GM12878 (cell line): ENCODE measurements around the gene DUS1L. TPM values are rescaled to one million over a fixed set of nuclear protein-coding genes. Genes with fewer than 3 reads are reported as not detected.

Experiments
- CEBPB ChIP-seq, 2 experiments: fragments of 150-350 bp in 1 of 2; IDR thresholded peaks; 2 replicates each; pipeline ENCODE4 v1.6.1; 2012 to 2014; ENCODE audit warnings: low read depth in 2 of 2, low read length in 2 of 2, borderline replicate concordance in 1 of 2, inconsistent platforms in 1 of 2
- CREB1 ChIP-seq: IDR thresholded peaks from 2 replicates; pipeline ENCODE4 v1.6.1; 2012; ENCODE audit warnings: low read depth, mild to moderate bottlenecking, inconsistent platforms
- EED ChIP-seq: sonication (generic); IDR thresholded peaks from 2 replicates; pipeline ENCODE4 v1.6.1; 2016; ENCODE audit warnings: antibody characterized with exemption, low read depth
- EP300 ChIP-seq, 2 experiments: fragments of 150-350 bp in 1 of 2; IDR thresholded peaks; 2 replicates each; pipeline ENCODE4 v1.6.1; 2011 to 2012; ENCODE audit warnings: low read depth in 2 of 2, low read length in 2 of 2, borderline replicate concordance in 1 of 2, improper control_type of control experiment in 1 of 2, inconsistent platforms in 1 of 2; ENCODE audit not compliant: control insufficient read depth in 1 of 2
- FOS ChIP-seq: IDR thresholded peaks from 3 replicates; pipeline ENCODE4 v1.6.1; 2011; ENCODE audit warnings: borderline replicate concordance; ENCODE audit not compliant: insufficient read length; ENCODE audit errors: extremely low read depth
- PAX8 ChIP-seq: fragments of 450-650 bp; IDR thresholded peaks from 2 replicates; pipeline ENCODE4 v1.6.1; 2017; ENCODE audit warnings: mild to moderate bottlenecking, moderate library complexity
- SREBF1 ChIP-seq: IDR thresholded peaks from 2 replicates; pipeline ENCODE4 v1.6.1; 2012; ENCODE audit warnings: mild to moderate bottlenecking, low read length
- SRF ChIP-seq, 2 experiments: IDR thresholded peaks; 2 replicates each; pipeline ENCODE4 v1.6.1; 2011; ENCODE audit warnings: low read depth in 2 of 2, low read length in 2 of 2, mild to moderate bottlenecking in 1 of 2, moderate library complexity in 1 of 2
- STAT1 ChIP-seq: fragments of 450-650 bp; conservative IDR thresholded peaks from 2 replicates; pipeline ENCODE4 v1.6.1; 2014; ENCODE audit warnings: antibody characterized with exemption, mild to moderate bottlenecking
- polyA plus RNA-seq, 11 experiments: library from polyadenylated mRNA; depleted of rRNA in 4 of 11; unstranded in 6 of 11; stranded (reverse) in 5 of 11; fragments of >200 nt; fragmentation: Nextera tagmentation in 4 of 11; fragmentation: Illumina TruSeq in 1 of 11; extraction: Ambion mirVana in 4 of 11; extraction: Trizol in 1 of 11; gene quantifications; 1 replicate in 1 of 11; 2 replicates in 10 of 11; pipeline versions ENCODE4 v1.2.1 to v1.2.3, GENCODE V29; 2011 to 2016; ENCODE audit warnings: inconsistent platforms in 2 of 11, missing spikeins in 2 of 11, low read depth in 1 of 11
- total RNA-seq, 4 experiments: library from RNA; depleted of rRNA in 3 of 4; stranded (reverse); fragments of >200 nt in 3 of 4; fragmentation: Illumina TruSeq in 1 of 4; extraction: Trizol in 1 of 4; gene quantifications; 2 replicates each; pipeline versions ENCODE4 v1.2.1 to v1.2.3, GENCODE V29; 2013 to 2021
- TF ChIP-seq, protein P1 (sequence below): fragments of 450-650 bp; IDR thresholded peaks from 2 replicates; pipeline ENCODE4 v1.6.1; 2018; ENCODE audit warnings: borderline replicate concordance, mild to moderate bottlenecking; ENCODE audit not compliant: partially characterized antibody
- TF ChIP-seq, protein P2 (sequence below): fragments of 450-650 bp; IDR thresholded peaks from 2 replicates; pipeline ENCODE4 v1.6.1; 2017; ENCODE audit warnings: mild to moderate bottlenecking
- TF ChIP-seq, protein P3 (sequence below): fragments of 450-650 bp; formaldehyde crosslinking; IDR thresholded peaks from 2 replicates; pipeline ENCODE4 v1.5.0; 2022; ENCODE audit warnings: mild to moderate bottlenecking, missing genetic modification characterization
- TF ChIP-seq, protein P4 (sequence below): fragments of 450-650 bp; IDR thresholded peaks from 2 replicates; pipeline ENCODE4 v1.6.1; 2017; ENCODE audit warnings: antibody characterized with exemption, mild to moderate bottlenecking, moderate library complexity
- TF ChIP-seq, protein P5 (sequence below), 3 experiments: IDR thresholded peaks in 2 of 3; conservative IDR thresholded peaks in 1 of 3; 2 replicates each; pipeline ENCODE4 v1.5.1; 2011; ENCODE audit warnings: low read depth in 3 of 3, low read length in 3 of 3, mild to moderate bottlenecking in 3 of 3, control low read depth in 2 of 3, moderate library complexity in 2 of 3, inconsistent platforms in 1 of 3, mixed read lengths in 1 of 3; ENCODE audit not compliant: control insufficient read depth in 2 of 3, insufficient read depth in 1 of 3; ENCODE audit errors: extremely low read depth in 1 of 3

DUS1L gene
- total and polyA plus RNA-seq, 10 of the 15 experiments (the other 5 are each of a cell fraction or from before 2014, with no cell fraction given), result 6.1 to 157 (median 44.5) TPM

DNA sequence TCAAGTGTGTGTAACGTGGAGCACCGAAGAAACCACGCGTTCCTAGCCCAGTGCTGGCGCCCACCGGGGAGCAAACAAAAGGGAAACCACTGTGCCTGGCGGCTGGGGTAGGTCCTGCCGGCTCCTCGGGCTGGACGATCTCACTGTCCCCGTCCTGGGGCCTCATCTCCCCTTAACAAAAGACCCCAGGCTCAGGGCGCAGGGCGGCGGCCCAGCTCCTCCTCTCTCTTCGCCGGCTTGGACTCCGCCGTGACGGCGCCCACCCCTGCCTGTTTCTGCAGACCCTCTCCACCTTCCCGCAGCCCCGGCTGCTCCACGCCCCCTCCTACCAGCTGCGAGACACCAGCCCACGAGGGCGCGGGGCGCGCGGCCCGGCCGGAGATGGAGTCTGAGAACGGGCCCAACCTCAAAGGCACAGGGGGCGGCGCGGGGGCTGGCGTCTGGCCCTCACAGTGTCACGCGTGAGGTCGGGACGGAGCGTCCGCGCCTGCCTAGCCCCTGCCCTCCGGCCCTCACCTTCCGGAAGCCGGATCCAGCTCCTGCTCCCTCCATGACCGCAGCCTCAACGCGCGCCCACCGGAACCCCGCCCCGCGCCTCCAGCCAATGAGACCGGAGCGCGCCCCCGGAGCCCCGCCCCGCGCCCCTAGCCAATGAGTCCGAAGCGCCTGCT, 43.2 kb downstream of the DUS1L start, which contains the start of gene CENPX (continued):
- TF ChIP-seq STAT1, result no peak
- TF ChIP-seq, protein P1, sequence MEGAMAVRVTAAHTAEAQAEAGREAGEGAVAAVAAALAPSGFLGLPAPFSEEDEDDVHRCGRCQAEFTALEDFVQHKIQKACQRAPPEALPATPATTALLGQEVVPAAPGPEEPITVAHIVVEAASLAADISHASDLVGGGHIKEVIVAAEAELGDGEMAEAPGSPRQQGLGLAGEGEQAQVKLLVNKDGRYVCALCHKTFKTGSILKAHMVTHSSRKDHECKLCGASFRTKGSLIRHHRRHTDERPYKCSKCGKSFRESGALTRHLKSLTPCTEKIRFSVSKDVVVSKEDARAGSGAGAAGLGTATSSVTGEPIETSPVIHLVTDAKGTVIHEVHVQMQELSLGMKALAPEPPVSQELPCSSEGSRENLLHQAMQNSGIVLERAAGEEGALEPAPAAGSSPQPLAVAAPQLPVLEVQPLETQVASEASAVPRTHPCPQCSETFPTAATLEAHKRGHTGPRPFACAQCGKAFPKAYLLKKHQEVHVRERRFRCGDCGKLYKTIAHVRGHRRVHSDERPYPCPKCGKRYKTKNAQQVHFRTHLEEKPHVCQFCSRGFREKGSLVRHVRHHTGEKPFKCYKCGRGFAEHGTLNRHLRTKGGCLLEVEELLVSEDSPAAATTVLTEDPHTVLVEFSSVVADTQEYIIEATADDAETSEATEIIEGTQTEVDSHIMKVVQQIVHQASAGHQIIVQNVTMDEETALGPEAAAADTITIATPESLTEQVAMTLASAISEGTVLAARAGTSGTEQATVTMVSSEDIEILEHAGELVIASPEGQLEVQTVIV, result no peak
- TF ChIP-seq, protein P2, sequence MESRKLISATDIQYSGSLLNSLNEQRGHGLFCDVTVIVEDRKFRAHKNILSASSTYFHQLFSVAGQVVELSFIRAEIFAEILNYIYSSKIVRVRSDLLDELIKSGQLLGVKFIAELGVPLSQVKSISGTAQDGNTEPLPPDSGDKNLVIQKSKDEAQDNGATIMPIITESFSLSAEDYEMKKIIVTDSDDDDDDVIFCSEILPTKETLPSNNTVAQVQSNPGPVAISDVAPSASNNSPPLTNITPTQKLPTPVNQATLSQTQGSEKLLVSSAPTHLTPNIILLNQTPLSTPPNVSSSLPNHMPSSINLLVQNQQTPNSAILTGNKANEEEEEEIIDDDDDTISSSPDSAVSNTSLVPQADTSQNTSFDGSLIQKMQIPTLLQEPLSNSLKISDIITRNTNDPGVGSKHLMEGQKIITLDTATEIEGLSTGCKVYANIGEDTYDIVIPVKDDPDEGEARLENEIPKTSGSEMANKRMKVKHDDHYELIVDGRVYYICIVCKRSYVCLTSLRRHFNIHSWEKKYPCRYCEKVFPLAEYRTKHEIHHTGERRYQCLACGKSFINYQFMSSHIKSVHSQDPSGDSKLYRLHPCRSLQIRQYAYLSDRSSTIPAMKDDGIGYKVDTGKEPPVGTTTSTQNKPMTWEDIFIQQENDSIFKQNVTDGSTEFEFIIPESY, result no peak
- no peak for TF ChIP-seq EED
- TF ChIP-seq, protein P3, sequence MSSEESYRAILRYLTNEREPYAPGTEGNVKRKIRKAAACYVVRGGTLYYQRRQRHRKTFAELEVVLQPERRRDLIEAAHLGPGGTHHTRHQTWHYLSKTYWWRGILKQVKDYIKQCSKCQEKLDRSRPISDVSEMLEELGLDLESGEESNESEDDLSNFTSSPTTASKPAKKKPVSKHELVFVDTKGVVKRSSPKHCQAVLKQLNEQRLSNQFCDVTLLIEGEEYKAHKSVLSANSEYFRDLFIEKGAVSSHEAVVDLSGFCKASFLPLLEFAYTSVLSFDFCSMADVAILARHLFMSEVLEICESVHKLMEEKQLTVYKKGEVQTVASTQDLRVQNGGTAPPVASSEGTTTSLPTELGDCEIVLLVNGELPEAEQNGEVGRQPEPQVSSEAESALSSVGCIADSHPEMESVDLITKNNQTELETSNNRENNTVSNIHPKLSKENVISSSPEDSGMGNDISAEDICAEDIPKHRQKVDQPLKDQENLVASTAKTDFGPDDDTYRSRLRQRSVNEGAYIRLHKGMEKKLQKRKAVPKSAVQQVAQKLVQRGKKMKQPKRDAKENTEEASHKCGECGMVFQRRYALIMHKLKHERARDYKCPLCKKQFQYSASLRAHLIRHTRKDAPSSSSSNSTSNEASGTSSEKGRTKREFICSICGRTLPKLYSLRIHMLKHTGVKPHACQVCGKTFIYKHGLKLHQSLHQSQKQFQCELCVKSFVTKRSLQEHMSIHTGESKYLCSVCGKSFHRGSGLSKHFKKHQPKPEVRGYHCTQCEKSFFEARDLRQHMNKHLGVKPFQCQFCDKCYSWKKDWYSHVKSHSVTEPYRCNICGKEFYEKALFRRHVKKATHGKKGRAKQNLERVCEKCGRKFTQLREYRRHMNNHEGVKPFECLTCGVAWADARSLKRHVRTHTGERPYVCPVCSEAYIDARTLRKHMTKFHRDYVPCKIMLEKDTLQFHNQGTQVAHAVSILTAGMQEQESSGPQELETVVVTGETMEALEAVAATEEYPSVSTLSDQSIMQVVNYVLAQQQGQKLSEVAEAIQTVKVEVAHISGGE (CRISPR knock-in tag), result no peak
- TF ChIP-seq EP300 (IDR thresholded peaks at IDR 0.05; ENCODE audit: borderline replicate concordance in 1 of 2, control insufficient read depth in 1 of 2, low read depth in 2 of 2, low read length in 2 of 2), result no peak
- no peak for TF ChIP-seq PAX8
- no peak for TF ChIP-seq CEBPB (IDR thresholded peaks at IDR 0.05; ENCODE audit: borderline replicate concordance in 1 of 2, low read depth in 2 of 2, low read length in 2 of 2)
- TF ChIP-seq FOS, result no peak
- TF ChIP-seq, protein P4, sequence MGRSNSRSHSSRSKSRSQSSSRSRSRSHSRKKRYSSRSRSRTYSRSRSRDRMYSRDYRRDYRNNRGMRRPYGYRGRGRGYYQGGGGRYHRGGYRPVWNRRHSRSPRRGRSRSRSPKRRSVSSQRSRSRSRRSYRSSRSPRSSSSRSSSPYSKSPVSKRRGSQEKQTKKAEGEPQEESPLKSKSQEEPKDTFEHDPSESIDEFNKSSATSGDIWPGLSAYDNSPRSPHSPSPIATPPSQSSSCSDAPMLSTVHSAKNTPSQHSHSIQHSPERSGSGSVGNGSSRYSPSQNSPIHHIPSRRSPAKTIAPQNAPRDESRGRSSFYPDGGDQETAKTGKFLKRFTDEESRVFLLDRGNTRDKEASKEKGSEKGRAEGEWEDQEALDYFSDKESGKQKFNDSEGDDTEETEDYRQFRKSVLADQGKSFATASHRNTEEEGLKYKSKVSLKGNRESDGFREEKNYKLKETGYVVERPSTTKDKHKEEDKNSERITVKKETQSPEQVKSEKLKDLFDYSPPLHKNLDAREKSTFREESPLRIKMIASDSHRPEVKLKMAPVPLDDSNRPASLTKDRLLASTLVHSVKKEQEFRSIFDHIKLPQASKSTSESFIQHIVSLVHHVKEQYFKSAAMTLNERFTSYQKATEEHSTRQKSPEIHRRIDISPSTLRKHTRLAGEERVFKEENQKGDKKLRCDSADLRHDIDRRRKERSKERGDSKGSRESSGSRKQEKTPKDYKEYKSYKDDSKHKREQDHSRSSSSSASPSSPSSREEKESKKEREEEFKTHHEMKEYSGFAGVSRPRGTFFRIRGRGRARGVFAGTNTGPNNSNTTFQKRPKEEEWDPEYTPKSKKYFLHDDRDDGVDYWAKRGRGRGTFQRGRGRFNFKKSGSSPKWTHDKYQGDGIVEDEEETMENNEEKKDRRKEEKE, result no peak
- no peak for TF ChIP-seq SRF (IDR thresholded peaks at IDR 0.05; ENCODE audit: low read depth in 2 of 2, low read length in 2 of 2)
- TF ChIP-seq CREB1, result no peak
- no peak for TF ChIP-seq SREBF1
- TF ChIP-seq, protein P5, sequence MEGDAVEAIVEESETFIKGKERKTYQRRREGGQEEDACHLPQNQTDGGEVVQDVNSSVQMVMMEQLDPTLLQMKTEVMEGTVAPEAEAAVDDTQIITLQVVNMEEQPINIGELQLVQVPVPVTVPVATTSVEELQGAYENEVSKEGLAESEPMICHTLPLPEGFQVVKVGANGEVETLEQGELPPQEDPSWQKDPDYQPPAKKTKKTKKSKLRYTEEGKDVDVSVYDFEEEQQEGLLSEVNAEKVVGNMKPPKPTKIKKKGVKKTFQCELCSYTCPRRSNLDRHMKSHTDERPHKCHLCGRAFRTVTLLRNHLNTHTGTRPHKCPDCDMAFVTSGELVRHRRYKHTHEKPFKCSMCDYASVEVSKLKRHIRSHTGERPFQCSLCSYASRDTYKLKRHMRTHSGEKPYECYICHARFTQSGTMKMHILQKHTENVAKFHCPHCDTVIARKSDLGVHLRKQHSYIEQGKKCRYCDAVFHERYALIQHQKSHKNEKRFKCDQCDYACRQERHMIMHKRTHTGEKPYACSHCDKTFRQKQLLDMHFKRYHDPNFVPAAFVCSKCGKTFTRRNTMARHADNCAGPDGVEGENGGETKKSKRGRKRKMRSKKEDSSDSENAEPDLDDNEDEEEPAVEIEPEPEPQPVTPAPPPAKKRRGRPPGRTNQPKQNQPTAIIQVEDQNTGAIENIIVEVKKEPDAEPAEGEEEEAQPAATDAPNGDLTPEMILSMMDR (IDR thresholded peaks at IDR 0.05 in 2 of 3, conservative IDR thresholded peaks at IDR 0.05 in 1 of 3; ENCODE audit: control insufficient read depth in 2 of 3, extremely low read depth in 1 of 3, insufficient read depth in 1 of 3, low read depth in 3 of 3, low read length in 3 of 3), result no peak
